ENCODE measurements around the gene ATG4B. TPM values are rescaled to one million over a fixed set of nuclear protein-coding genes. Genes with fewer than 3 reads are reported as not detected.

The ATG4B gene
- total RNA-seq, 2 donors from 2014 or later, result 47.8 to 53.0 TPM

- Histone ChIP-seq H3K4me3 (no peak overlapping the region), H3K9me3 (no peaks in the 10 kb centered on the region), H3K36me3 (peaks cover 69% of the 10 kb centered on the region), H3K27ac (no peak overlapping the region), H3K27me3 (no peaks in the 10 kb centered on the region), H3K4me1 (no peaks in the 10 kb centered on the region)
- no peak for DNase-seq (ENCODE audit: low spot score)
- no peak for TF ChIP-seq CTCF (IDR thresholded peaks at IDR 0.05)
Observed at GRCh38 chr2:241597561-241597960, 39.9 kb upstream of the ATG4B start.

GRCh38 chr2:241598061-241598460, 39.4 kb upstream of the ATG4B start:
- Histone ChIP-seq H3K4me1 (no peaks in the 10 kb centered on the region), H3K27ac (no peak overlapping the region), H3K27me3 (no peaks in the 10 kb centered on the region), H3K36me3 (peaks cover 73% of the 10 kb centered on the region), H3K4me3 (no peak overlapping the region), H3K9me3 (no peaks in the 10 kb centered on the region)
- no peak for TF ChIP-seq CTCF (IDR thresholded peaks at IDR 0.05)
- no peak for DNase-seq (ENCODE audit: low spot score)

GRCh38 chr2:241598487-241598886, 39.0 kb upstream of the ATG4B start:
- no peaks in the 10 kb centered on the region for H3K27me3 ChIP-seq
- peak in 1 of 2 donors; percentile 35 for TF ChIP-seq CTCF (IDR thresholded peaks at IDR 0.05)
- H3K36me3 ChIP-seq, result peaks cover 71% of the 10 kb centered on the region
- no peak overlapping the region for H3K27ac ChIP-seq
- H3K9me3 ChIP-seq, result no peaks in the 10 kb centered on the region
- no peaks in the 10 kb centered on the region for H3K4me1 ChIP-seq
- no peak overlapping the region for H3K4me3 ChIP-seq
- no peak for DNase-seq (ENCODE audit: low spot score)

GRCh38 chr2:241599615-241600014, 37.9 kb upstream of the ATG4B start:
- Histone ChIP-seq H3K36me3 (peaks cover 62% of the 10 kb centered on the region), H3K27me3 (no peaks in the 10 kb centered on the region), H3K4me3 (no peak overlapping the region), H3K4me1 (no peaks in the 10 kb centered on the region), H3K27ac (no peak overlapping the region), H3K9me3 (no peaks in the 10 kb centered on the region)
- DNase-seq (ENCODE audit: low spot score), result no peak
- no peak for TF ChIP-seq CTCF (IDR thresholded peaks at IDR 0.05)

GRCh38 chr2:241601841-241602240, 35.7 kb upstream of the ATG4B start:
- no peak for DNase-seq (ENCODE audit: low spot score)
- no peak for TF ChIP-seq CTCF (IDR thresholded peaks at IDR 0.05)
- H3K27ac ChIP-seq, result no peak overlapping the region
- no peak overlapping the region for H3K4me3 ChIP-seq
- H3K4me1 ChIP-seq, result no peaks in the 10 kb centered on the region
- H3K36me3 ChIP-seq, result peaks cover 68% of the 10 kb centered on the region
- H3K9me3 ChIP-seq, result no peaks in the 10 kb centered on the region
- no peaks in the 10 kb centered on the region for H3K27me3 ChIP-seq

- no peaks in the 10 kb centered on the region for H3K27me3 ChIP-seq
- no peaks in the 10 kb centered on the region for H3K4me1 ChIP-seq
- H3K27ac ChIP-seq, result no peak overlapping the region
- H3K4me3 ChIP-seq, result no peak overlapping the region
- TF ChIP-seq CTCF (IDR thresholded peaks at IDR 0.05), result no peak
- no peaks in the 10 kb centered on the region for H3K9me3 ChIP-seq
- peaks cover 60% of the 10 kb centered on the region for H3K36me3 ChIP-seq
- DNase-seq (ENCODE audit: low spot score), result no peak
Observed at GRCh38 chr2:241602720-241603119, 34.8 kb upstream of the ATG4B start.
